Transverse colon (tissue), 4 donors: ENCODE results near the gene TBC1D8. TPM values are rescaled to one million over a fixed set of nuclear protein-coding genes. Genes with fewer than 3 reads are reported as not detected.

Experiments
- DNase-seq: peaks from one replicate; pipeline ENCODE4 v3.0.0-alpha.2; 2019
- H3K27ac ChIP-seq, 4 donors: fragments of 200-600 bp; sonication (generic); 2 replicates each; pipeline ENCODE4 v1.5.1; 2016 to 2018; ENCODE audit warnings: inconsistent platforms in 4 of 4
- H3K27me3 ChIP-seq: fragments of 200-600 bp; sonication (generic); 2 replicates; pipeline ENCODE4 v1.5.1; 2017; ENCODE audit warnings: inconsistent platforms
- H3K36me3 ChIP-seq, 4 donors: fragments of 200-600 bp; sonication (generic); 2 replicates each; pipeline ENCODE4 v1.5.1; 2017 to 2019; ENCODE audit warnings: inconsistent platforms in 4 of 4
- H3K4me1 ChIP-seq, 4 donors: fragments of 200-600 bp; sonication (generic); 2 replicates each; pipeline ENCODE4 v1.5.1; 2017 to 2020; ENCODE audit warnings: inconsistent platforms in 4 of 4
- H3K4me3 ChIP-seq, 4 donors: fragments of 200-600 bp; sonication (generic); 1 replicate in 1 of 4; 2 replicates in 3 of 4; pipeline versions ENCODE4 v1.5.1 to v1.6.1; 2017 to 2019; ENCODE audit warnings: inconsistent platforms in 4 of 4
- H3K9me3 ChIP-seq, 2 donors: fragments of 200-600 bp; sonication (generic); 2 replicates each; pipeline ENCODE4 v1.5.1; 2017 to 2019; ENCODE audit warnings: inconsistent platforms in 2 of 2
- CTCF ChIP-seq, 5 experiments: fragments of 200-600 bp in 3 of 5; fragments of 450-650 bp in 2 of 5; sonication (generic) in 3 of 5; IDR thresholded peaks; 1 replicate in 2 of 5; 2 replicates in 3 of 5; pipeline ENCODE4 v1.5.1; 2016 to 2017; ENCODE audit warnings: antibody characterized with exemption in 5 of 5, inconsistent platforms in 3 of 5, mild to moderate bottlenecking in 2 of 5, moderate library complexity in 1 of 5
- EP300 ChIP-seq: sonication (generic); formaldehyde crosslinking; IDR thresholded peaks from one replicate; pipeline ENCODE4 v1.6.1; 2017; ENCODE audit warnings: antibody characterized with exemption, low read depth
- POLR2A ChIP-seq: fragments of 450-650 bp; IDR thresholded peaks from one replicate; pipeline ENCODE4 v1.6.1; 2016; ENCODE audit warnings: antibody characterized with exemption, mild to moderate bottlenecking, moderate library complexity
- POLR2AphosphoS5 ChIP-seq, 3 donors: sonication (generic); formaldehyde crosslinking; IDR thresholded peaks; one replicate each; pipeline ENCODE4 v1.6.1; 2016; ENCODE audit warnings: antibody characterized with exemption in 3 of 3
- WGBS, 2 donors: methylation state at CpG; one replicate each; pipeline ENCODE4 v1.1.5; 2018; ENCODE audit warnings: low coverage in 1 of 2; 5-methylcytosine and 5-hydroxymethylcytosine counted together
- in situ Hi-C, 4 donors: fragments of 200-750 bp; cut with MboI; loops; one replicate each; pipeline versions ENCODE4 v1.15.0 to v1.15.1; 2017; ENCODE audit warnings: low sequenced_read_pairs in 3 of 4, low pct_ligation_motif_present in 1 of 4, low pct_unique_long_range_greater_than_20kb in 1 of 4
- intact Hi-C: fragments of 100-400 bp; cut with DNase I; formaldehyde crosslinking; loops from one replicate; pipeline ENCODE4 v1.15.1; 2023; ENCODE audit warnings: low total_unique reads
- total RNA-seq, 4 donors: library from RNA; depleted of rRNA; stranded (reverse); fragments of >200 nt; gene quantifications; one replicate each; pipeline ENCODE4 v1.1.0, GENCODE V29; 2016

The TBC1D8 gene
- total RNA-seq: 100 to 1,000 TPM in 1 of 4 donors, 10 to 100 TPM in 3; 26.5 to 232 (median 88.4) TPM

- in situ Hi-C loops (loop anchor here in 2 of 4 donors (5.0 to 10.0 kb wide), 2 partner anchors 137 to 139 kb away; no protein-coding TSS in a partner anchor), intact Hi-C loops (no loop called here)
- 0% methylated on average over 6 to 19 of the region's 81 CpGs for WGBS, 2 donors
- TF ChIP-seq EP300: peak; percentile 23
- peak; percentile 56 for TF ChIP-seq POLR2A
- peak; percentile 38 to 79 (median 75) for TF ChIP-seq POLR2AphosphoS5 (IDR thresholded peaks at IDR 0.05)
- peak in 1 of 5 experiments; percentile 9 for TF ChIP-seq CTCF (IDR thresholded peaks at IDR 0.05)
- peak; percentile 89 for DNase-seq
- Histone ChIP-seq H3K27me3 (no peaks in the 10 kb centered on the region), H3K36me3 (no peaks in the 10 kb centered on the region), H3K27ac (peak within 1 kb of the TSS; percentile 82 to 91 (median 88)), H3K4me1 (peaks cover 11 to 26% (median 21%) of the 10 kb centered on the region in 4 donors), H3K9me3 (no peaks in the 10 kb centered on the region), H3K4me3 (peak within 1 kb of the TSS; percentile 55 to 92 (median 78))
These were observed at the start of gene TBC1D8 for GRCh38 chr2:101151146-101151858. TSS of gene TBC1D8 (minus strand) at chr2:101151382. CDS start at chr2:101151253, 129 bp downstream.

- H3K9me3 ChIP-seq: no peaks in the 10 kb centered on the region
- in situ Hi-C loops (loop anchor here in 2 of 4 donors (25.0 kb wide), 1 partner anchor 188 kb away; the partner anchor contains the start of gene RPL31 (in 2 of the 2)), intact Hi-C loops (loop anchor here (1.0 kb wide), 1 partner anchor 16 kb away; no protein-coding TSS in a partner anchor)
- no peak overlapping the region for H3K4me3 ChIP-seq
- peaks cover 0 to under 1% (median 0%) of the 10 kb centered on the region in 4 donors for H3K4me1 ChIP-seq
- H3K27ac ChIP-seq: no peak overlapping the region
- no peaks in the 10 kb centered on the region for H3K36me3 ChIP-seq
- no peak for DNase-seq
- WGBS, 2 donors: 47% methylated on average over 2 of the region's 2 CpGs; no CpG with 5 or more reads in 1 of the 2 donors
- TF ChIP-seq POLR2A (no peak), POLR2AphosphoS5 (IDR thresholded peaks at IDR 0.05) (no peak), CTCF (IDR thresholded peaks at IDR 0.05) (no peak), EP300 (no peak)
- H3K27me3 ChIP-seq: no peaks in the 10 kb centered on the region
These were observed 49.5 kb upstream of the TBC1D8 start for GRCh38 chr2:101200676-101201075.

- in situ Hi-C loops: no loop called here
These were observed 48.1 kb upstream of the TBC1D8 start for GRCh38 chr2:101199251-101199791.

More at GRCh38 chr2:101199251-101199791, 48.1 kb upstream of the TBC1D8 start:
- Histone ChIP-seq H3K27me3 (no peaks in the 10 kb centered on the region), H3K36me3 (no peaks in the 10 kb centered on the region), H3K4me3 (no peak overlapping the region), H3K9me3 (no peaks in the 10 kb centered on the region), H3K4me1 (no peaks in the 10 kb centered on the region), H3K27ac (no peak overlapping the region)
- intact Hi-C loops: no loop called here
- WGBS, 2 donors: 51 to 52% methylated on average over 5 to 7 of the region's 7 CpGs
- TF ChIP-seq POLR2A: no peak
- TF ChIP-seq EP300: no peak
- no peak for TF ChIP-seq CTCF (IDR thresholded peaks at IDR 0.05)
- TF ChIP-seq POLR2AphosphoS5 (IDR thresholded peaks at IDR 0.05): no peak
- no peak for DNase-seq
